Heart right ventricle (tissue), 16 donors: Measurements from ENCODE around the gene GPR42. TPM values are rescaled to one million over a fixed set of nuclear protein-coding genes. Genes with fewer than 3 reads are reported as not detected.

Source experiments
- ATAC-seq, 8 donors: fragments of 200-7000 bp; cut with Tn5 transposase; one replicate each; pipeline ENCODE4 v1.9.1; 2020; ENCODE audit warnings: mild to moderate bottlenecking in 8 of 8, moderate library complexity in 8 of 8, moderate number of reproducible peaks in 1 of 8
- DNase-seq, 2 donors: peaks; one replicate each; pipeline ENCODE4 v3.0.0-alpha.2; 2020
- H3K27ac ChIP-seq, 10 donors: fragments of 200-600 bp; sonication (generic) in 2 of 10; one replicate each; pipeline versions ENCODE4 v1.5.0 to v1.8.0; 2020 to 2022; ENCODE audit warnings: mild to moderate bottlenecking in 3 of 10
- H3K27me3 ChIP-seq, 7 donors: fragments of 200-600 bp; one replicate each; pipeline ENCODE4 v1.8.0; 2021 to 2022; ENCODE audit warnings: mild to moderate bottlenecking in 2 of 7
- H3K36me3 ChIP-seq, 9 donors: fragments of 200-600 bp; sonication (generic) in 1 of 9; one replicate each; pipeline versions ENCODE4 v1.5.0 to v1.8.0; 2020 to 2022; ENCODE audit warnings: mild to moderate bottlenecking in 2 of 9
- H3K4me1 ChIP-seq, 9 donors: fragments of 200-600 bp; sonication (generic) in 1 of 9; one replicate each; pipeline versions ENCODE4 v1.5.0 to v1.8.0; 2020 to 2022; ENCODE audit warnings: mild to moderate bottlenecking in 4 of 9
- H3K4me3 ChIP-seq, 10 donors: fragments of 200-600 bp; sonication (generic) in 2 of 10; one replicate each; pipeline versions ENCODE4 v1.5.0 to v1.8.0; 2020 to 2022; ENCODE audit warnings: mild to moderate bottlenecking in 7 of 10, moderate library complexity in 2 of 10
- H3K9me3 ChIP-seq, 11 donors: fragments of 200-600 bp in 10 of 11; sonication (generic) in 2 of 11; one replicate each; pipeline versions ENCODE4 v1.5.0 to v1.8.0; 2013 to 2022; ENCODE audit warnings: mild to moderate bottlenecking in 2 of 11, control low read depth in 1 of 11, moderate library complexity in 1 of 11
- CTCF ChIP-seq, 9 donors: fragments of 200-600 bp; sonication (generic) in 2 of 9; IDR thresholded peaks; one replicate each; pipeline versions ENCODE4 v1.5.0 to v1.8.0; 2021 to 2022; ENCODE audit warnings: antibody characterized with exemption in 9 of 9, mild to moderate bottlenecking in 5 of 9, moderate library complexity in 1 of 9
- WGBS, 2 donors: extraction: QIAGEN DNeasy Blood & Tissue Kit; methylation state at CpG; one replicate each; pipeline ENCODE4 v1.1.7; 2013; ENCODE audit warnings: inconsistent platforms in 1 of 2; 5-methylcytosine and 5-hydroxymethylcytosine counted together
- intact Hi-C, 10 donors: fragments of 100-400 bp; cut with DNase I; formaldehyde crosslinking; loops; one replicate each; pipeline versions ENCODE4 v1.11.1 to v1.14.2; 2022
- polyA plus RNA-seq, 2 donors: library from polyadenylated mRNA; stranded (reverse); fragments of 200-250 nt; gene quantifications; one replicate each; pipeline ENCODE4 v1.2.3, GENCODE V29; 2013
- total RNA-seq, 10 donors: library from RNA; stranded (reverse); fragmentation: NEBNext Ultra II Directional in 3 of 10; extraction: Animal tissue kit (Norgen Biotek cat#: 25700) in 3 of 10; gene quantifications; one replicate each; pipeline versions ENCODE4 v1.2.1 to v1.2.4, GENCODE V29; 2021 to 2023
- donor health status: Arrhythmogenic right ventricular cardiomyopathy.
- donor health status: ischemic (EF 13 %, LVEDD 7.1; RV severe dilation, severe dysfunction).
- donor health status: healthy with polysubstance abuse.
- donor health status: DM: no; HTN: yes; CAD: no.
- donor health status: DM: no; HTN: no; CAD: no.
- donor health status: ischemic (EF 25% LVEDD 6.9; RV normal size, moderate dysfunction).
- donor health status: ischemic (EF 25% LVEDD 5.7; RV mildly dilated, moderate dysfunction).
- donor health status: healthy.
- donor health status: DM: yes; HTN: yes; CAD: no.
- donor health status: Ischemic cardiomyopathy.
- donor health status: ischemic (EF 35%, LVEDD 5.7; RV mildly dilated, moderate dysfunction).
- donor health status: nonischemic (EF 11% LVEDD 7.7; RV severe dilation, severe dysfunction).
- donor health status: DM: yes; HTN: yes; CAD: no.
- donor health status: PGD.
- donor health status: ischemic (EF 29% LVEDD 5.4; RV normal size, mild dysfunction).
- donor health status: nonischemic (EF 23%, LVEDD 6.1; RV moderate dilation, normal function).

Gene GPR42
- total and polyA plus RNA-seq, 12 donors: not detected

GRCh38 chr19:35379992-35380391, 9.1 kb downstream of the GPR42 start:
- Histone ChIP-seq H3K9me3 (peaks cover 0 to 4% (median 0%) of the 10 kb centered on the region in 11 donors), H3K36me3 (no peaks in the 10 kb centered on the region), H3K27ac (no peak overlapping the region), H3K27me3 (peaks cover 0 to 12% (median 0%) of the 10 kb centered on the region in 7 donors), H3K4me3 (no peak overlapping the region), H3K4me1 (peaks cover 0 to 14% (median 0%) of the 10 kb centered on the region in 9 donors)
- intact Hi-C loops: no loop called here
- 7 to 17% methylated on average over 1 of the region's 1 CpG for WGBS, 2 donors
- ATAC-seq: peak in 2 of 8 donors; percentile 41 to 49
- no peak for TF ChIP-seq CTCF (IDR thresholded peaks at IDR 0.05)
- no peak for DNase-seq

- no peaks in the 10 kb centered on the region for H3K36me3 ChIP-seq
- ATAC-seq (peak in 2 of 8 donors; percentile 25 to 43), DNase-seq (no peak)
- peaks cover 0 to 10% (median 3%) of the 10 kb centered on the region in 11 donors for H3K9me3 ChIP-seq
- peaks cover 0 to 12% (median 0%) of the 10 kb centered on the region in 7 donors for H3K27me3 ChIP-seq
- H3K27ac ChIP-seq: no peak overlapping the region
- H3K4me1 ChIP-seq: peaks cover 0 to 13% (median 0%) of the 10 kb centered on the region in 9 donors
- intact Hi-C loops: no loop called here
- no peak for TF ChIP-seq CTCF (IDR thresholded peaks at IDR 0.05)
- H3K4me3 ChIP-seq: no peak overlapping the region
- WGBS, 2 donors: 35 to 37% methylated on average over 9 of the region's 9 CpGs
Observed at GRCh38 chr19:35380450-35381124, 9.7 kb downstream of the GPR42 start.

- Histone ChIP-seq H3K4me3 (no peak overlapping the region), H3K9me3 (peaks cover 0 to 18% (median 6%) of the 10 kb centered on the region in 11 donors), H3K36me3 (no peaks in the 10 kb centered on the region), H3K27me3 (peaks cover 0 to 12% (median 0%) of the 10 kb centered on the region in 7 donors), H3K4me1 (peaks cover 0 to 13% (median 0%) of the 10 kb centered on the region in 9 donors), H3K27ac (no peak overlapping the region)
- 49 to 62% methylated on average over 3 of the region's 3 CpGs for WGBS, 2 donors
- intact Hi-C loops: no loop called here
- no peak for ATAC-seq
- DNase-seq: no peak
- no peak for TF ChIP-seq CTCF (IDR thresholded peaks at IDR 0.05)
Observed at GRCh38 chr19:35381318-35381717, 10.4 kb downstream of the GPR42 start.

GRCh38 chr19:35381926-35382325, 11.1 kb downstream of the GPR42 start:
- H3K4me3 ChIP-seq: no peak overlapping the region
- no peak overlapping the region for H3K27ac ChIP-seq
- intact Hi-C loops: no loop called here
- peaks cover 0 to 24% (median 6%) of the 10 kb centered on the region in 11 donors for H3K9me3 ChIP-seq
- peaks cover 0 to 13% (median 0%) of the 10 kb centered on the region in 9 donors for H3K4me1 ChIP-seq
- ATAC-seq (no peak), DNase-seq (no peak)
- no peaks in the 10 kb centered on the region for H3K36me3 ChIP-seq
- peaks cover 0 to 12% (median 0%) of the 10 kb centered on the region in 7 donors for H3K27me3 ChIP-seq
- no peak for TF ChIP-seq CTCF (IDR thresholded peaks at IDR 0.05)
- 90 to 93% methylated on average over 6 of the region's 6 CpGs for WGBS, 2 donors
